H4 (cell line): ENCODE data around the gene CYGB. TPM values are rescaled to one million over a fixed set of nuclear protein-coding genes. Genes with fewer than 3 reads are reported as not detected.

ENCODE experiments used
- DNase-seq: peaks from one replicate; pipeline ENCODE4 v3.0.0-alpha.2; 2015; ENCODE audit warnings: low spot score
- total RNA-seq: library from RNA; depleted of rRNA; stranded (reverse); fragments of >200 nt; shearing (Covaris generic); gene quantifications from 2 replicates; pipeline ENCODE4 v1.2.3, GENCODE V29; 2014; rRNA removed

CYGB gene
- total RNA-seq, 1 experiment from 2014 or later = 0.25 TPM

DNA sequence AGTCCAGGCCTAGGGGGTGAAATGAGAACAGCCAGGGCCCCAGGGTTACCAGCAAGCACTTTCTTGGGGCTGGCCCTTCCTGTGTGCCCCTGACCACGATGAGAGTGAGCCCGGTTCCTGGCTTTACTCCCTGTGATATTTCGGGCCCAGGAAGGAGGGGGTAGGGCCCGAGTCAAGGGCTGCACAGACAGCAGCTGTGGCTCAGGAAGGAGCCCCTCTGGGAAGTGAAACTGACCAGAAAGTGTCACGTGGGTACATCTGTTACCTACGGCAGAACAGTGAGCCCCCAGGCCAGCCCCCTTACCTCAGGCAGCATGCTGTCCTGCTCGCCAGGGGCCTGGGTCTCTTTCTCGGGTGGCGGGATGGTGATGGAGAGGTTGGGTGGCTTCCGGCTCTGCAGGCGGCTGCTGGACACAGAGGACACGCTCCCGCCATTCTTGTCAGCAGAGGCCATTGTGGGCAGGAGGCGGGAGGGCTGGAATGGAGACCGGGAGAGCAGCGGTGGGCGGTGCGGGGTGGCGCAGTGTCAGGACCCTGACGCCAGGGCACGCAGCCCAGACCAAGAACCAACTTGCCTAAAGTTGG lies 56.3 kb downstream of the CYGB start:
- no peak for DNase-seq

DNA sequence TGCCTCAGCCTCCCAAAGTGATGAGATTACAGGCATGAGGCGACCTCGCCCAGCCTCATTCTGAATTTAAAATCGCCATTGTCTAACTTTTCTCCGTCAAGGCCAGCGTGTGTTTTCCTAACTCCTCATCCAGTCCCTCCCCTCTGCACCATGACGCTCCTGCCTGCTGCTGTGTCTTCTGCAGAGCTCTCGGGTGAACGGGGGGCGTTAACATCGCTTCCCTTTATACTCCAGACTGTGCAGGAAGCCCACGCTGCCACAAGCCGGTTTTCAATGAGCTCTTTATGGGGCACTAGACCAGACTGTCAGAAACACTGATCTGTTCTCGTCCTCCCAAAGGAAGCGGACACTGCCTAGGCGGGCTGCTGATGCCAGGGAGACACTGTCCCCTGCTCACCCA lies 56.9 kb downstream of the CYGB start:
- DNase-seq = no peak

DNA sequence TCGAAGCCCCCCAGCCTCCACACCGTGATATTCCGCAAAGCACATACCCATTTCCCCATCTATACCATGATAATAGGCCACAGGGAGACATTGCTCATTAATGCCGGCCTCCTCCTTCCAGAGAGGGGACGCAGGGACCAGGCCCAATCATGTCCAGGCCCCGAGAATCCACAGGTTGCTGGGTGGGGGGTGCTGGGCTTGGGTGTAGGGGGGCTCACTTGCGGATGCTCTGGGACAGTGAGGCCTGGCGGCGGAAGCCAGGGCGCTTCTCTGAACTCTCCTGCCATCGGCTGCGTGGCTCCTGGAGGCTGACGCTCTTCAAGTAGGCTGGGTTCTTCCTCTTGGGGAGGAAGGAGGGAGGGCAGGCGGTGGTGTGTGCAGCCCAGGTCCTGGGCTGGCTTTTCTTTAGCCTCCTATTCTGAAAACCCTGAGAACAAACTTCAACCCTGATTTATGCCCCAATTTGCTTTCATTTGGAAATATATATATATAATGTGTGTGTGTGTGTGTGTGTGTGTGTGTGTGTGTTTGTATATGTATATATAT lies 57.9 kb downstream of the CYGB start:
- no peak for DNase-seq

DNA sequence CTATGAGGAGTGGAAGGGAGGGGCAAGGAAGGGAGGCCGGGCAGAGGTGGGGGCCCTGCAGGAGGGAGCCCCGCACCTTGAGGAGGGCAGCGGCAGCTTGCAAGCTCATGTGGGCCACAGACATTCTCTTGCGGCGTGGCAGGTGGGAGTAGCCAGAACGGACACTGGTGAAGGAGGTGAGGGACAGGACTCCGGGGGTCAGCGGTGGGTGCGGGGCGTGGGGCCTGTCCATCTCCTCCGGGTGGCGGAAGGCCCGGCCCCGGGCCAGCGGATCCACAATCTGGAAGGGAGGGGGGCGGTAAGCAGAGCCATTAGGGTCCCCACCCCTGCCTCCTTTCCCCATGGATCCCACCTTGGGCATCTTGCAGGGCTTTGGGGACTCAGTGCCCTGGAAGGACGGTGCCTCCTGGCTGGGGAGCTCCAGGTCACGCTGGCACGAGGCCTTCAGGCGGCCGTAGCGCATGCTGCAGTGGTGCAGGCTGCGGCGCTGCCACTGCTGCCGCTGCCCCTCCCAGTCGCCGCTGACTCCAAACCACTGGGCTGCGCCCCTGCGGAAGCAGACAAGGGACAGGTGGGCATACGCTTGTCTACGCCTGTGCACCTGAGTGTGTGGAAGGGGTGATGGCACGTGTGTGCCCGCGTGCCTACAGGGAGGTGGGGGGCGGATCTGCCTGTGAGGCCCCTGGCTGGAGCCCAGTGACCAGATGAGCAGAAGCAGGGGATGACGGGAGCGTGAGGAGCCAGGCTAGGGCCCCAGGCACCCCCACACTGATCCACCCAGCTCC lies 58.6 kb downstream of the CYGB start:
- DNase-seq = no peak

DNA sequence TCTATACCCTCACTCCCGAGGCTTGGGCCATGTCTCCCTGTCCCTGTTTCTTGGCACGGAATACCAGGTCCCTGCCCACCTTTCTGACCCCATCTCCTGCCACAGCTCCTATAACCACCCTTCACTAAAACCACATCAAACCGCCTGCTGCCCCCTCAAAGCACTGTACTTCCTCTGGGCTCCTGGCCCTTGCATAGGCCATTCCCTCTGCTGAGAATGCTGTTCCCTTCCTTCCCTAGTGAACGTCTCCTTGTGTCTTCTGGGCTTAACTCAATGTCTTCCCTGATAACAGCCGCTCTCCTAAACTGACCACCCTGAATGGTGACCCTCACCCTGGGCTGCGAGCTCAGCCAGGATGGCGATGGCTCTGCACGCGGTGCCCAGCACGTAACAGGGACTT lies 59.4 kb downstream of the CYGB start:
- DNase-seq = no peak

DNA sequence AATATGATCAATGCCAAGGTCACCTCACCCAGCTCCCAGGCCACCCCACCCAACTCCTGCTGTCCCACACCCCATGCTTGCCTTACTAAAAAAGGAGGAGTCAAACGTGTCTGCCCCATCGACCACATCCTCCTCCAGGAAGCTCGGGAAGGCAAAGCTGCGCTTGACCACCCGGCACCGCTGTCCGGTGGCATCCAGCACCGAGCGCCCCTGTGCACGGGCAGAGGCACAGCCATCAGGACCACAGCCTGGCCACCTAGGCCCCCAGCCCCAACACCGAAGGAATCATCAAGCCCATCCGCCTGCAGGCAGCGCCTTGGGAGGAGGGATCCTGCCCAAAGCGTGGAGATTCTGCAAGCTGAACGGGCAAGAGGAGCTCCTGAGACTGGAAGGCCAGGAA lies 59.9 kb downstream of the CYGB start:
- DNase-seq = no peak

Other genes with a start within 250 kb of the CYGB start
- gene QRICH2, start 229.4 kb downstream of the CYGB start, total RNA-seq = 2.3 and 2.4 TPM in 2 replicates
- 48.1 and 49.7 TPM in 2 replicates for gene PRPSAP1, start 183.8 kb downstream of the CYGB start, total RNA-seq
- 7.8 and 9.2 TPM in 2 replicates for gene SPHK1, start 153.1 kb downstream of the CYGB start, total RNA-seq
- gene UBE2O, start 84.6 kb downstream of the CYGB start, total RNA-seq = 14.7 and 16.2 TPM in 2 replicates
- gene AANAT, start 70.1 kb downstream of the CYGB start, total RNA-seq = not detected in 2 replicates
- 9.0 and 17.4 TPM in 2 replicates for gene RHBDF2, start 36.3 kb downstream of the CYGB start, total RNA-seq
- not detected in 2 replicates for gene PRCD, start 2.3 kb upstream of the CYGB start, total RNA-seq
- 0.14 TPM in 1 of 2 replicates, not detected in the other for gene ST6GALNAC2, start 48.2 kb upstream of the CYGB start, total RNA-seq
- not detected in 2 replicates for gene ST6GALNAC1, start 106.0 kb upstream of the CYGB start, total RNA-seq
- 149 and 167 TPM in 2 replicates for gene MXRA7, start 173.3 kb upstream of the CYGB start, total RNA-seq
- 29.3 and 33.4 TPM in 2 replicates for gene JMJD6, start 188.9 kb upstream of the CYGB start, total RNA-seq
- gene METTL23, start 189.1 kb upstream of the CYGB start, total RNA-seq = 77.5 and 112 TPM in 2 replicates
- 225 and 330 TPM in 2 replicates for gene SRSF2, start 199.6 kb upstream of the CYGB start, total RNA-seq
- 33.5 and 36.7 TPM in 2 replicates for gene MFSD11, start 200.4 kb upstream of the CYGB start, total RNA-seq